ENCODE results near the gene ISLR. TPM values are rescaled to one million over a fixed set of nuclear protein-coding genes. Genes with fewer than 3 reads are reported as not detected.

ISLR gene
- total and polyA plus RNA-seq, 2 of the 8 experiments (the other 6 are each of a cell fraction or from before 2014, with no cell fraction given): 0.29 to 0.35 TPM

GRCh38 chr15:74176262-74177214 lies 3.0 kb downstream of the ISLR start (continued):
- TF ChIP-seq CHD7 (IDR thresholded peaks at IDR 0.05; ENCODE audit: insufficient replicate concordance, low read length) (no peak), CBX8 (IDR thresholded peaks at IDR 0.05; ENCODE audit: borderline replicate concordance, low read depth, low read length) (no peak), SIN3A (conservative IDR thresholded peaks at IDR 0.05 in 1 of 2, IDR thresholded peaks at IDR 0.05 in 1 of 2; ENCODE audit: low read depth in 1 of 2, low read length in 2 of 2) (no peak), RAD21 (IDR thresholded peaks at IDR 0.05 in 1 of 2, conservative IDR thresholded peaks at IDR 0.05 in 1 of 2; ENCODE audit: low read depth in 2 of 2, low read length in 2 of 2) (peak; percentile 45 to 68), E2F6 (IDR thresholded peaks at IDR 0.05) (0 out of 2 replicates have a peak, but pooled peaks have one; percentile 17), TAF1 (IDR thresholded peaks at IDR 0.05; ENCODE audit: low read depth, low read length) (0 out of 2 replicates have a peak, but pooled peaks have one; percentile 5), HDAC6 (IDR thresholded peaks at IDR 0.05; ENCODE audit: low read depth, low read length) (no peak)

Data from H1 (cell line).